Sigmoid colon (tissue), 7 donors: Measurements from ENCODE around the gene ABCC6. TPM values are rescaled to one million over a fixed set of nuclear protein-coding genes. Genes with fewer than 3 reads are reported as not detected.
"Not testable (repeated sequence)": the region's sequence is repeated elsewhere in the genome, so short reads cannot be mapped to it uniquely, and the experiment has no call there.

ENCODE experiments used
- DNase-seq: peaks from one replicate; pipeline ENCODE4 v3.0.0-alpha.2; 2019
- H3K27ac ChIP-seq, 4 donors: fragments of 200-600 bp; sonication (generic); one replicate each; pipeline ENCODE4 v1.5.1; 2016 to 2019; ENCODE audit warnings: mild to moderate bottlenecking in 1 of 4
- H3K27me3 ChIP-seq, 3 donors: fragments of 200-600 bp; sonication (generic); one replicate each; pipeline ENCODE4 v1.5.1; 2019; ENCODE audit warnings: mild to moderate bottlenecking in 1 of 3
- H3K36me3 ChIP-seq, 4 donors: fragments of 200-600 bp; sonication (generic); one replicate each; pipeline ENCODE4 v1.5.1; 2016 to 2019
- H3K4me1 ChIP-seq, 4 donors: fragments of 200-600 bp; sonication (generic); one replicate each; pipeline ENCODE4 v1.5.1; 2017 to 2019
- H3K4me3 ChIP-seq, 4 donors: fragments of 200-600 bp; sonication (generic); one replicate each; pipeline ENCODE4 v1.5.1; 2017 to 2019; ENCODE audit warnings: mild to moderate bottlenecking in 2 of 4, moderate library complexity in 1 of 4
- H3K9me3 ChIP-seq, 4 donors: fragments of 200-600 bp in 3 of 4; sonication (generic) in 3 of 4; one replicate each; pipeline versions ENCODE4 v1.5.1 to v1.6.1; 2013 to 2019
- WGBS, 2 donors: extraction: QIAGEN DNeasy Blood & Tissue Kit; methylation state at CpG; one replicate each; pipeline ENCODE4 v1.1.7; 2013; 5-methylcytosine and 5-hydroxymethylcytosine counted together
- intact Hi-C: fragments of 100-400 bp; cut with DNase I; formaldehyde crosslinking; loops from one replicate; pipeline ENCODE4 v1.15.1; 2023
- polyA plus RNA-seq, 3 donors: library from polyadenylated mRNA; stranded (reverse); fragments of 200-250 nt; gene quantifications; one replicate each; pipeline ENCODE4 v1.2.3, GENCODE V29; 2013
- total RNA-seq, 4 donors: library from RNA; depleted of rRNA; stranded (reverse); fragments of >200 nt; gene quantifications; one replicate each; pipeline ENCODE4 v1.1.0, GENCODE V29; 2016
- donor health status: healthy with polysubstance abuse.
- donor health status: Bipolar disorder and iron deficiency.
- donor health status: healthy.

Gene ABCC6
- total and polyA plus RNA-seq, 7 donors, result 0.66 to 22.2 (median 4.6) TPM; not detected in 1

GRCh38 chr16:16213863-16214293 is 9.4 kb downstream of the ABCC6 start:
- H3K27ac ChIP-seq, H3K4me3 ChIP-seq, H3K36me3 ChIP-seq, H3K27me3 ChIP-seq, DNase-seq, H3K4me1 ChIP-seq, intact Hi-C loops, H3K9me3 ChIP-seq: not testable (repeated sequence)
- 40 to 69% methylated on average over 2 of the region's 4 CpGs for WGBS, 2 donors

- 87 to 90% methylated on average over 1 of the region's 1 CpG for WGBS, 2 donors
- H3K27me3 ChIP-seq, intact Hi-C loops, H3K4me3 ChIP-seq, H3K27ac ChIP-seq, H3K36me3 ChIP-seq, DNase-seq, H3K9me3 ChIP-seq, H3K4me1 ChIP-seq: not testable (repeated sequence)
Observed at GRCh38 chr16:16211404-16211803, 11.9 kb downstream of the ABCC6 start.

DNA sequence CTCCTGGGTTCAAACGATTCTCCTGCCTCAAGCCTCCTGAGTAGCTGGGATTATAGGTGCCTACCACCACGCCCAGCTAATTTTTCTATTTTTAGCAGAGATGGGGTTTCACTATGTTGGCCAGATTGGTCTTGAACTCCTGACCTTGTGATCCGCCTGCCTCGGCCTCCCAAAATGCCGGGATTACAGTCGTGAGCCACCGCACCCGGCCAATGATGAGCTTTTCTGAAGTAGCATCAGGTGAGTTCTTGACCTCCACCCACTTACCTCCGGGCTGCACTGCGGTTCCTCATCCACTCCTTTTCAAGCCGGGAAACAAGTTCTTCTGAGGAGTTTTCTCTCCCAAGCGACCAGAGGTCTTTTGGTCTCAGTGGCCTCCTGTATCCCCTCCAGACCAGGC is 14.8 kb downstream of the ABCC6 start:
- H3K27ac ChIP-seq, intact Hi-C loops, H3K4me1 ChIP-seq, DNase-seq, H3K4me3 ChIP-seq, H3K36me3 ChIP-seq, H3K9me3 ChIP-seq, H3K27me3 ChIP-seq: not testable (repeated sequence)
- 94 to 95% methylated on average over 12 of the region's 12 CpGs for WGBS, 2 donors

DNA sequence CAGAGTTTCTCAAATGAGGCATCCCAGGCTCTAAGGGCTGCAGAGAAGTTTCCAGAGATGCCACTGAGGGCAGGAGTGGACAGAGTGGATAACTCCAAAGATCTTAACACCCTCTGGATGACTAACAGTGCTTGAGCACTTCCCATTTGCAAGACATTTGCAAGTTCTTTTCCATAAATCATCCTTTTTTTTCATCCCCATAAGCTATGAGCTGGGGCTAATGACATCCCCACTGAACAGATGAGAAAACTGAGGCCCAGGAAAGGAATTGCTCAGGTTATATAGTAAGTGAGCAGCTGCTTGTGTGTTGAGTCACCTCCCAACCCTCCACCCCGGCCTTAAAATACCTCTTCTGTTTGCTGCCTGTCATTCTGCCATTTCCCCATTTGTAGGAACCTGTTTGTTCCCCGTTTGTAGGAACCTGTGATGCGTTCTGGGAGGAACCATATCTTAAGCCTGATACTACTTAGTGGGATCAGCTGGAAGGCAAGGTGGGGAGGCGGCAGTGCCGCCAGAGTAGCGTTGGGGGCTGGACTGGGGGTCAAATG is 15.4 kb downstream of the ABCC6 start:
- H3K36me3 ChIP-seq, intact Hi-C loops, H3K9me3 ChIP-seq, H3K27me3 ChIP-seq, H3K27ac ChIP-seq, DNase-seq, H3K4me1 ChIP-seq, H3K4me3 ChIP-seq: not testable (repeated sequence)
- WGBS, 2 donors, result 76 to 81% methylated on average over 6 of the region's 6 CpGs

GRCh38 chr16:16207097-16207786 is 16.1 kb downstream of the ABCC6 start:
- H3K4me3 ChIP-seq, H3K9me3 ChIP-seq, H3K27me3 ChIP-seq, H3K36me3 ChIP-seq, DNase-seq, intact Hi-C loops, H3K4me1 ChIP-seq: not testable (repeated sequence)
- WGBS, 2 donors, result 73 to 77% methylated on average over 3 of the region's 4 CpGs
- H3K27ac ChIP-seq, result peak overlapping the region in 2 of 4 donors; percentile 39 to 66

- 86 to 92% methylated on average over 2 of the region's 2 CpGs for WGBS, 2 donors
- H3K36me3 ChIP-seq, H3K4me1 ChIP-seq, H3K4me3 ChIP-seq, DNase-seq, H3K27me3 ChIP-seq, intact Hi-C loops, H3K9me3 ChIP-seq: not testable (repeated sequence)
- H3K27ac ChIP-seq, result peak overlapping the region in 1 of 4 donors; percentile 52
Observed at GRCh38 chr16:16205864-16206263, 17.4 kb downstream of the ABCC6 start.

DNA sequence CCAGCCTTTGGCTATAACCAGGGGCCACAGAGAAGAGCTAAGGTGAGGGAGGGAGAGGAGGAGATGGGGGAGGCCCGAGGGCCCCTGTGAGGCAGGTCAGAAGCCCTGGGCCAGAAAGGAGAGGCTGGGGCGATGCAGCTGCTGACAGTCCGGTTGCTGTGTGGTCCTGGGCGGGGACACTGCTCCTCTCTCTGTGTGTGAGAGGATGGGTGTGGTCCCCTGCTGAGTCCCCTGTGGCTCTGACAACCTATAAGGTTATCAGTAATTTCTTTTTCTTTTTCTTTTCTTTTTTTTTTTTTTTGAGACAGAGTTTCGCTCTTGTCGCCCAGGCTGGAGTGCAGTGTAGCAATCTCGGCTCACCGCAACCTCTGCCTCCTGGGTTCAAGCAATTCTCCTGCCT is 18.7 kb downstream of the ABCC6 start:
- H3K9me3 ChIP-seq, intact Hi-C loops, H3K27me3 ChIP-seq, H3K27ac ChIP-seq, DNase-seq, H3K4me3 ChIP-seq, H3K4me1 ChIP-seq, H3K36me3 ChIP-seq: not testable (repeated sequence)
- 72 to 75% methylated on average over 8 of the region's 8 CpGs for WGBS, 2 donors

GRCh38 chr16:16203494-16203893 is 19.8 kb downstream of the ABCC6 start:
- H3K9me3 ChIP-seq, H3K27ac ChIP-seq, intact Hi-C loops, H3K36me3 ChIP-seq, H3K27me3 ChIP-seq, H3K4me3 ChIP-seq, H3K4me1 ChIP-seq, DNase-seq: not testable (repeated sequence)
- 90 to 93% methylated on average over 6 of the region's 6 CpGs for WGBS, 2 donors

- H3K4me3 ChIP-seq, H3K27ac ChIP-seq, H3K27me3 ChIP-seq, intact Hi-C loops, H3K4me1 ChIP-seq, H3K36me3 ChIP-seq, H3K9me3 ChIP-seq, DNase-seq: not testable (repeated sequence)
- 41 to 66% methylated on average over 3 to 4 of the region's 4 CpGs for WGBS, 2 donors
Observed at GRCh38 chr16:16202400-16203143, 20.7 kb downstream of the ABCC6 start.

DNA sequence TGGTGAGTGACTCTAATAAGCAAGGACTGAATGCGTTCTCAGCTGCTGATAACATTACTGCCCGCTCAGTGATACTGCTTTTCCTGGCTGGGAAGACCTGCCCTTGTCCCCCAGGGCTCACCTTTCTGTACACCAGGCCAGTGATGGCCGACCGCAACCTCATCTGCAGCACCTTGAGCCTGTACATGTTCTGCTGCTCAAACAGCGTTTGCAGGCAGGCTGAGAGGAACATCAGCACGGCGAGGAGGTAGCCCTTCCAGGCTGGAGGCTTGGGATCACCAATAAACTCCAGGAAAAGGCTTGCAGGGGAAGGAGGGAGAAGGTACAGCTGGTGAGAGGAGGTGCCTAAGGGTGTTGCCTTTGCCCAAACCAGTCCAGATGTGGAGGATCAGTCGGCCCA is 21.4 kb downstream of the ABCC6 start:
- H3K9me3 ChIP-seq, H3K27me3 ChIP-seq, H3K4me3 ChIP-seq, H3K4me1 ChIP-seq, DNase-seq, H3K27ac ChIP-seq, intact Hi-C loops, H3K36me3 ChIP-seq: not testable (repeated sequence)
- 83 to 89% methylated on average over 7 of the region's 8 CpGs for WGBS, 2 donors

DNA sequence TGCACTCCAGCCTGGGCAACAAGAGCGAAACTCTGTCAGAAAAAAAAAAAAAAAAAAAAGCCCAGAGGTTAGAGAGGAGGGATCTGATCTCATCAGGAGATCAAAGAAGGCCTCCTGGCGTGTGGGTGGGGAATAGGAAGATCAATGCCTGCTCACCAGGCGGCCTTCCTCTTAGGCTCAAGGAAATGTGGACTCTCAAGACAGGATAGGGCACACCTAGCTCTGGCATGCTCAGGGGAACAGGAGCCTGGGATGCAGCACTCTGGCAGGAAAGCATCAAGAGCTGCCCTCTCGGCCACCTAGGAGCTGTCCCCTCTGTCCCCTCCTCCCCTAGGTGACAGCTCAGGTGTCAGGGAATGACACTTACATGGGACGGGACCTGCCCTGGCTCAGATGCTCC is 22.9 kb downstream of the ABCC6 start:
- H3K27ac ChIP-seq, intact Hi-C loops, H3K36me3 ChIP-seq, H3K9me3 ChIP-seq, H3K4me1 ChIP-seq, DNase-seq, H3K27me3 ChIP-seq, H3K4me3 ChIP-seq: not testable (repeated sequence)
- WGBS, 2 donors, result 87 to 89% methylated on average over 5 of the region's 5 CpGs

- DNase-seq, H3K9me3 ChIP-seq, H3K4me3 ChIP-seq, H3K27me3 ChIP-seq, H3K36me3 ChIP-seq, H3K27ac ChIP-seq, H3K4me1 ChIP-seq: not testable (repeated sequence)
- 68 to 72% methylated on average over 4 of the region's 4 CpGs for WGBS, 2 donors
- intact Hi-C loops, result loop anchor here (10.0 kb wide), 1 partner anchor 435 kb away; no protein-coding TSS in a partner anchor
Observed at GRCh38 chr16:16199428-16199827, 23.9 kb downstream of the ABCC6 start.
